ENCODE data around the gene LRRC61.

The LRRC61 gene

DNA sequence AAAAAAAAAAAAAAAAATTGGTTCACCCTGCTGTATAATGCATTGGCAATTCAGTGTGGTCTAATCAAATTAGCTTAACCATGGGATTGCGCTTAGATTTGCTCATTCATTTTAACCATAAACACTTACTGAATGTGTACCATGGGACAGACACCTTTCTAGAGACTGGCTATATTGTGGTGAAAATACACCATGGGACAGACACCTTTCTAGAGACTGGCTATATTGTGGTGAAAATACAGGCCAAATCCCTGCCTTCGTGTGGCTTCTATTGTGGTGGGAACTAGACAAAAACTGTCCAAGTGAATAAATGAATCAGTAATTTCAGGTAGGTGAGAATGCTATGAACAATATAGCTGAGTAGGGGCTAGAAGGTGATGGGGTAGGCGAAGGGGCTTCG lies 35.3 kb downstream of the LRRC61 start:
- no peak for DNase-seq

- no peak for DNase-seq
Observed at GRCh38 chr7:150358988-150359621, 36.0 kb downstream of the LRRC61 start.

DNA sequence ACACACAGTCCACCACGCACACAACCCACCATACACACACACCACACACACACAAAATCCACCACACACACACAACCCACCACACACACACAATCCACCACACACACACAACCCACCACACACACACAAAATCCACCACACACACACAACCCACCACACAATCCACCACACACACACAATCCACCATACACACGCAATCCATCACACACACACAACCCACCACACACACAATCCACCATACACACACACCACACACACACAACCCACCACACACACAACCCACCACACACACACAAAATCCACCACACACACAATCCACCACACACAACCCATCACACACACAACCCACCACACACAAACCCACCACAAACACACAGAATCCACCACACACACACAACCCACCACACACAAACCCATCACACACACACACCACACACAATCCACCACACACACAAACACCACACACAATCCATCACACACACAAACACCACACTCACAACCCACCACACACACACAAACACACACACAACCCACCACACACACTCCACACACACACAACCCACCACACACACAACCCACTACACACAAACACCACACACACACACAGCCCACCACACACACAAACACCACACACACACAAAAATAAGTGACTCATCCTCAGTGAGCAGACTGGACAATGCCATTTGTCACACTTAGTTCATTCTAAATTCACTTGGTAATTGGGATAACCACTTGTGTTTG lies 36.6 kb downstream of the LRRC61 start:
- no peak for DNase-seq

GRCh38 chr7:150360363-150361058 lies 37.4 kb downstream of the LRRC61 start:
- DNase-seq, result no peak

DNA sequence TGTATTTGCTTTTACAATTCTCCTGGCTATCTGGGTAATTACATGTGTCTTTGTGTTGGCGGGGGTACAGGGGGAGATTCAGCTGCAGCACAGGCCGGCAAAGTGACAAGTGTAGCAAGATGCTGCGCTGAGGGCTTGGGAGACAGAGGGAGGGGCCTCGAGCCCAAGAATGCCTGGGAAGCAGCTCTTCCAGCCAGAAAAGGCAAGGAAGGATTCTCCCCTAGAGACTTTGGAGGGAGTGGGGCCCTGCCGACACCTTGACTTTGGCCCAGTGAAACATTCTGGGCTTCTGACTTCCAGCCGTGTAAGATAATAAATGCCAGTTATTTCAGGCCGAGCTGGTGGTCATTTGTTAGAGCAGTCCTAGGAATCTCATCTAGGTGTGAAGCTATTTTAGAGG lies 38.2 kb downstream of the LRRC61 start:
- no peak for DNase-seq

- DNase-seq, result peak; percentile 48
Observed at GRCh38 chr7:150361807-150362621, 38.9 kb downstream of the LRRC61 start.

DNA sequence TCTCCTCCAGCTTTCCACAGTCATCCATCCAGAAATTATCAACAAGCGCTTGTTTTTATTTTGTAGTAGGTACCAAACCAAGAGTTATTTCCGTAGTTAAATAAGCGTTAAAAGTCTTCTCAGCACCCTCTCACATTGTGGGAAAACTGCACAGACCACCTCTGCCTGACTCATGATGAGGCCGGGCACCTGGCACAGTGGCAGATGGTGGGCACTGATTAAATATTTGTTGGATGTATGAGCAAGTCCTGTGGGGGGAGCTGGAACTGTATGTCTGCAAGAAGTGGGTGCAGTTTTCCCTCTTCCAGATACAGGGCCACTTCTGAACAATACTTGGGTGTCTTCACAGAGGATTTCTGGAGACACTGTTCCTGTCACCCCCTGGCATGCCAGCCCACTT lies 40.2 kb downstream of the LRRC61 start:
- DNase-seq, result peak; percentile 45

GRCh38 chr7:150363872-150364271 lies 40.7 kb downstream of the LRRC61 start:
- no peak for DNase-seq

- DNase-seq, result no peak
Observed at GRCh38 chr7:150365194-150365593, 42.0 kb downstream of the LRRC61 start.

DNA sequence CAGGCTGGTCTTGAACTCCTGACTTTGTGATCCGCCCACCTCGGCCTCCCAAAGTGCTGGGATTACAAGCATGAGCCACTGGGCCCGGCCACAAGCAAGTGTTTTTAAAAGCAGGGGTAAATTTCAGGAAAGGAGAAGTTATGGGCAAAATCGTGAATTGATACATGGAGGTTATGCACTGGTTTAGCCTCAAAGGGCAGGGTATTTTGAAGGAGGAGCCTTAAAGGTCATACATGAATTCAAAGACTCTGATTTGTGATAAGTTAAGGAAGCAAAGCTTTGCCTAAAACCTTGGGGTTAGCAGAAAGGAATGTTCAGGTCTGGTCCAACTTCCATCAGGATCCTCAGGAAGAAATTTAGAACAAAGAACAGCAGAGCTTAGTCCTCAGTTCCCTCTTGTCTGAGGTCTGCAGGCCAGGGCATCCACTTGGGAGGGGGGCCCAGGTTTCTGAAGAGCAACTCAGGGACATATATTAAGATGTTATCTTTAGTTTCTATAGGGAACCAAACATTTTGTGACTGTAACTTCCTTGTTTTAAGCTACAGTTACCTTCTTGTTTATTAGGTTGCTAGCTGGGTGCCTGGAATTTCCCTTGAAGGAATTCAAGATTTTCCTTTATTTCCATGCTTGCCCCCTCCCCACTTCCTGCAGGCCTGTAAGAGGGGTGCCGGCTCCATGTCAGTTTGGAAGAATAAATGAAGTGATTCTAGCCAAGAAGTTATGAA lies 42.7 kb downstream of the LRRC61 start:
- no peak for DNase-seq

GRCh38 chr7:150367677-150368095 lies 44.5 kb downstream of the LRRC61 start:
- peak; percentile 90 for DNase-seq

DNA sequence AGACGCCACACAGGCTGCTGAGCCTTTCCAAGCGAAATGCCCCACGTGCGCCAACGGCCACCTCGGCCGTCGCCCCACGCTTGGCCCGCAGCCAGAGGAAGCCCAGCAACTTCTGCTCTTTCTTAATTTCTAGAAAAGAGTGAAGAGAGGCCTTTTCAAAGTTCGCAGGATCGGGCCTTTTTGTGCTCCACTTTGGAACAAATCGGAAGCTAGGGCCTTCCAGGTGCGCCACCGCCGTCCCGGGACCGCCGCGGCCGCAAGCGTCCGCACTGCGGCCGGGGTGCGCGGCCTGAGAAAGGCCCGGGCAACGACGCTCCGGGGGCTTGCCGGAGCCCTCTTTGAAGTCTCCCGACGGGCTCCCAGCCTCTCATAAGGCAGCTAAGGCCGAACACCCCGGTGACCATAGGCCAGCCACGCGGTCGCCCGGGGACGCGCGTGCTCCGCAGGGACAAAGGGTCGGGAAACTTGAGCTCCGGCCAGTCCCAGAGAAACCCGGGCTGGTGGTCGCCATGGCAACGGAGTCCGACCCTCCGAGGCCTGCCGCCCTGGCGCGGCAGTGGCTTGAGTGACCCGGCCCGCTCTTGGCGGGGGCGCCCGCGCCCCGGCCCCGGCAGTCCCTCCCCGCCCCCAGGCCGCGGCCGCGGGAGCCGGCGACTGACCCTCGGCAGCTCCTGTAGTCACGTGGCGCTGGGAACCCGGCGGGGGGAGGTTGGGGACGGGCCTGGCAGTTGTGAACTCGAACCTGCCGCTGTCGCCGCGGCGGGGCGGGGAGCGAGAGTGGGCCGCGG lies 45.1 kb downstream of the LRRC61 start, which contains the start of gene REPIN1:
Gene REPIN1 (plus strand): TSS at position 727 of the 788 bp plus-strand sequence. CDS start 890 bp downstream, outside the sequence.
- peak; percentile 60 for DNase-seq

DNA sequence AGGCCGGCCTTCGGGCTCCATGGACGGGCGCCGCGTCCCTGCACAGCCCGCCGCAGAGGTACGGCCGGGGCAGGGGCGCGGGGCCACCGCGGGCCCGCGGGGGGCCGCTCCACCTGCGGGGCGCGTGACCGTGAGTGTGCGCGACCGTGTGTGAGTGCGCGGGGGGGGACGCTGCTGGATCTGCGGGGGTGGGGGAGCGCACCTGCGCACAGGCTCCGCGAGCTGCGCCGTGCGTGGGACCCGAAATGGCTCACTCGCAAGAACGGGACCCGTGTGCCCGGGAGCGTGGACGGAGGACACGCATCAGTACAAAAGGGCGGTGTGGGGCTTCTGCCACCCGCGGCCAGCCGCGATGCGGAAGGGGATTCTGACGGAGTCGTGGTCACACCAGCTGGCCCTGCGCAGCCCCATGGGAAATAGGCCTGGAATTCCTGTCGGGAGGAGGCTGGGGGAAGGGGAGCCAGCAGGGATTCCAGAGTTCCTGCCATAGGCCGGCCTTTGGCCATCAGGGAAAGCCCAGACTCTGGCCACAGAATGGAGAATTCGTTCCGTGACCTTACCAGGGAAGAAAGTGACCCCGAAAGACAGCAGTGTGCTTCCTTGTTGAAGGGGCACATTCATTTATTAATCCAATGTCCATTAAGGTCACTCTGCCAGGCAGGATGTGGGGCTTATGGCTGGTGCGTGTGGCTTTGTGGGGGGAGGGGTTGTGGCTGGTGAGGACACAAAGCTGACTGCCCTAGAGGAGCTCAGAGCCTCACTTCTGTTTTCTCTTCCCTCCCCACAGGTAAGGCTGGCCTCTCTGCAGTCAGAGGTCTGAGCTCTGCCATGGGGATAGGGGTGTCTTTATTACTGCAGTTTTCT lies 46.0 kb downstream of the LRRC61 start:
- DNase-seq, result peak; percentile 26

GRCh38 chr7:150369748-150370501 lies 46.8 kb downstream of the LRRC61 start:
- DNase-seq, result no peak

- no peak for DNase-seq
Observed at GRCh38 chr7:150370612-150371071, 47.5 kb downstream of the LRRC61 start.

GRCh38 chr7:150371131-150371995 lies 48.2 kb downstream of the LRRC61 start:
- DNase-seq, result no peak

DNA sequence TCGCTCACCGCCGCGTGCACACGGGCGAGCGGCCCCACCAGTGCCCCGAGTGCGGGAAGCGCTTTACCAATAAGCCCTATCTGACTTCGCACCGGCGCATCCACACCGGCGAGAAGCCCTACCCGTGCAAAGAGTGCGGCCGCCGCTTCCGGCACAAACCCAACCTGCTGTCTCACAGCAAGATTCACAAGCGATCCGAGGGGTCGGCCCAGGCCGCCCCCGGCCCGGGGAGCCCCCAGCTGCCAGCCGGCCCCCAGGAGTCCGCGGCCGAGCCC lies 48.8 kb downstream of the LRRC61 start:
- no peak for DNase-seq

DNA sequence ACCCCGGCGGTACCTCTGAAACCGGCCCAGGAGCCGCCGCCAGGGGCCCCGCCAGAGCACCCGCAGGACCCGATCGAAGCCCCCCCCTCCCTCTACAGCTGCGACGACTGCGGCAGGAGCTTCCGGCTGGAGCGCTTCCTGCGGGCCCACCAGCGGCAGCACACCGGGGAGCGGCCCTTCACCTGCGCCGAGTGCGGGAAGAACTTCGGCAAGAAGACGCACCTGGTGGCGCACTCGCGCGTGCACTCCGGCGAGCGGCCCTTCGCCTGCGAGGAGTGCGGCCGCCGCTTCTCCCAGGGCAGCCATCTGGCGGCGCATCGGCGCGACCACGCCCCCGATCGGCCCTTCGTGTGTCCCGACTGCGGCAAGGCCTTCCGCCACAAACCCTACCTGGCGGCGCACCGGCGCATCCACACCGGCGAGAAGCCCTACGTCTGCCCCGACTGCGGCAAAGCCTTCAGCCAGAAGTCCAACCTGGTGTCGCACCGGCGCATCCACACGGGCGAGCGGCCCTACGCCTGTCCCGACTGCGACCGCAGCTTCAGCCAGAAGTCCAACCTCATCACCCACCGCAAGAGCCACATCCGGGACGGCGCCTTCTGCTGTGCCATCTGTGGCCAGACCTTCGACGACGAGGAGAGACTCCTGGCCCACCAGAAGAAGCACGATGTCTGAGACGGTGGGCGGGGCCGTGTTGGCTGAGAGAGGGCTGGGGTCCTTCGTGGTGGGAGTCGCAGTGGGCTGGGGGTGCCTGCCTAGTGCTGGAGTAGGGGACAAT lies 49.3 kb downstream of the LRRC61 start:
- DNase-seq, result no peak

All from NCI-H2171 treated with DMSO at 0.1 percent for 48 hours (cell line).